GM23248 (cell line): Measurements from ENCODE around the gene ALDH6A1. TPM values are rescaled to one million over a fixed set of nuclear protein-coding genes. Genes with fewer than 3 reads are reported as not detected.

ENCODE experiments used
- DNase-seq: peaks from one replicate; pipeline ENCODE4 v3.0.0-alpha.2; 2015
- H2AFZ ChIP-seq: fragments of 200-600 bp; sonication (generic); 2 replicates; pipeline ENCODE4 v1.6.1; 2016; ENCODE audit warnings: antibody characterized with exemption
- H3F3A ChIP-seq: fragments of 200-600 bp; sonication (generic); 2 replicates; pipeline ENCODE4 v1.6.1; 2016; ENCODE audit warnings: mild to moderate bottlenecking, antibody characterized with exemption, mixed run types; ENCODE audit not compliant: insufficient read depth
- H3K27ac ChIP-seq: fragments of 200-600 bp; sonication (generic); 2 replicates; pipeline ENCODE4 v1.5.1; 2016; ENCODE audit warnings: mild to moderate bottlenecking
- H3K27me3 ChIP-seq: fragments of 200-600 bp; sonication (generic); replicated peaks from 2 replicates; pipeline ENCODE4 v1.6.1; 2016; ENCODE audit warnings: mild to moderate bottlenecking; ENCODE audit not compliant: insufficient read depth
- H3K36me3 ChIP-seq: fragments of 200-600 bp; sonication (generic); 2 replicates; pipeline ENCODE4 v1.6.1; 2016; ENCODE audit warnings: low read depth, mild to moderate bottlenecking
- H3K4me1 ChIP-seq: fragments of 200-600 bp; sonication (generic); 2 replicates; pipeline ENCODE4 v1.6.1; 2016; ENCODE audit warnings: mild to moderate bottlenecking; ENCODE audit not compliant: insufficient read depth
- H3K4me2 ChIP-seq: fragments of 200-600 bp; sonication (generic); one replicate; pipeline ENCODE4 v1.6.1; 2016; ENCODE audit warnings: mild to moderate bottlenecking; ENCODE audit not compliant: unreplicated experiment
- H3K4me3 ChIP-seq: fragments of 200-600 bp; sonication (generic); 2 replicates; pipeline ENCODE4 v1.5.1; 2016; ENCODE audit warnings: mild to moderate bottlenecking
- H3K79me2 ChIP-seq: fragments of 200-600 bp; sonication (generic); 2 replicates; pipeline ENCODE4 v1.6.1; 2016; ENCODE audit warnings: mild to moderate bottlenecking; ENCODE audit not compliant: insufficient read depth
- H3K9ac ChIP-seq: fragments of 200-600 bp; sonication (generic); 2 replicates; pipeline ENCODE4 v1.6.1; 2016; ENCODE audit warnings: mild to moderate bottlenecking
- H3K9me2 ChIP-seq: fragments of 200-600 bp; sonication (generic); 2 replicates; pipeline ENCODE4 v1.6.1; 2016; ENCODE audit warnings: mixed run types, mild to moderate bottlenecking, moderate library complexity; ENCODE audit not compliant: insufficient read depth
- H3K9me3 ChIP-seq: fragments of 200-600 bp; sonication (generic); one replicate; pipeline ENCODE4 v1.6.1; 2017; ENCODE audit warnings: low read depth
- H4K20me1 ChIP-seq: fragments of 200-600 bp; sonication (generic); 2 replicates; pipeline ENCODE4 v1.6.0; 2016; ENCODE audit not compliant: insufficient read depth
- EZH2 ChIP-seq: fragments of 200-600 bp; sonication (generic); IDR thresholded peaks from 2 replicates; pipeline ENCODE4 v1.6.1; 2018; ENCODE audit warnings: antibody characterized with exemption, mild to moderate bottlenecking; ENCODE audit not compliant: insufficient read depth, poor library complexity, severe bottlenecking
- EZH2phosphoT487 ChIP-seq: fragments of 200-600 bp; sonication (generic); IDR thresholded peaks from 2 replicates; pipeline ENCODE4 v1.6.1; 2018; ENCODE audit warnings: antibody characterized with exemption, moderate library complexity, mild to moderate bottlenecking, low read depth; ENCODE audit not compliant: insufficient read depth
- WGBS, 2 experiments: methylation state at CpG; one replicate each; pipeline ENCODE4 v1.1.6; 2015 to 2017; ENCODE audit warnings: low lambda C conversion rate in 2 of 2, low coverage in 1 of 2; ENCODE audit errors: missing lambda C conversion rate in 2 of 2; 5-methylcytosine and 5-hydroxymethylcytosine counted together
- in situ Hi-C: fragments of 300-500 bp; cut with MboI; formaldehyde crosslinking; loops from 2 replicates; pipeline ENCODE4 v1.15.0; 2020
- polyA plus RNA-seq: library from polyadenylated mRNA; unstranded; fragments of >200 nt; fragmentation: Nextera tagmentation; extraction: Ambion mirVana; gene quantifications from 2 replicates; pipeline ENCODE4 v1.2.1, GENCODE V29; 2016
- total RNA-seq: library from RNA; depleted of rRNA; stranded (reverse); fragments of >200 nt; shearing (Covaris generic); gene quantifications from 2 replicates; pipeline ENCODE4 v1.2.3, GENCODE V29; 2014

ALDH6A1 gene
- total and polyA plus RNA-seq, 2 experiments from 2014 or later: 13.8 to 21.0 TPM

DNA sequence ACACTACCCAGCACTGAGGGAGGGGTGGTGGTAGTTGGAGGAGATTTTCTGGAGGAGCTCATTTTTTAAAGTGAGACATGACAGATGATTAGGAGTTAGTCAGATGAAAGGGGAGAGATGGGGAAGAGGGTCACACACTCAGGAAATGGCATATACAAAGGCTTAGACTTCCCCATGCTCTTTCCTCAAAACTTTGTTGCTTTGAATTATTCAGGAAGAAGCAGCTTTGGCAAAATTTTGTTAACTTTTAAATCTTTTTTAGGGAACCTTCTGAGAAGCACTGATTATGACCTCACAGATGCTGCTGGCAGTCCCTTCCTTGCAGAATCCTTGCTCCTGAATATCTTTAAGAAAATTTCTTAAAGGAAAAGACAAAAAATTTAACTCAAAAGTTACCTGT, 19.8 kb downstream of the ALDH6A1 start:
- DNase-seq: peak; percentile 5
- H3K4me1 ChIP-seq: peaks cover 35% of the 10 kb centered on the region
- H3K4me3 ChIP-seq: no peak overlapping the region
- H3K9ac ChIP-seq: no peak overlapping the region
- H3K79me2 ChIP-seq: no peaks in the 10 kb centered on the region
- H3K9me2 ChIP-seq: no peaks in the 10 kb centered on the region
- in situ Hi-C loops: no loop called here
- no peak overlapping the region for H2AFZ ChIP-seq
- no peak overlapping the region for H3K27ac ChIP-seq
- no peak for TF ChIP-seq EZH2phosphoT487
- peaks cover 4% of the 10 kb centered on the region; the same call in 1 of the 2 replicates for H3K36me3 ChIP-seq
- H3K9me3 ChIP-seq: no peaks in the 10 kb centered on the region
- peaks cover 50% of the 10 kb centered on the region for H3F3A ChIP-seq
- no peaks in the 10 kb centered on the region for H3K27me3 ChIP-seq
- no peak overlapping the region for H3K4me2 ChIP-seq
- H4K20me1 ChIP-seq: no peaks in the 10 kb centered on the region

DNA sequence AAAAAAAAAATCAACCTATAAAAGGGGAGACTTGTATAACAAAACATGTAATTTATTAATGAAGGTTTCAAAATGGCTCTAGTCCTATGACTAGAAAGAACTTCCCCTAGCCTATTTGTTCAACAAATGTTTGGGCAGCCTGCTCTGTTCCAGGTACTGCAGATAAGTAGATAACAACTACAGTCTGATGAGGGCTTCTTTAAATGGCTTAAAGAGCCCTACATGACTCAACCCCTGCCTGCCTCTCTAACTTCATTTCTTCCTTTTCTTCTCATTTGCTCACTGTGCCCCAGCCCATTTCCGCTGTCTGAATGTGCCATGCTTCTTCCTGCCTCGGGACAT, 21.5 kb downstream of the ALDH6A1 start:
- H3K27ac ChIP-seq: peak overlapping the region; percentile 72
- H3K36me3 ChIP-seq: peaks cover 4% of the 10 kb centered on the region; the same call in 1 of the 2 replicates
- H3K9ac ChIP-seq: no peak overlapping the region
- 89 to 96% methylated on average over 2 of the region's 2 CpGs for WGBS, 2 experiments
- no peaks in the 10 kb centered on the region for H3K9me2 ChIP-seq
- no peaks in the 10 kb centered on the region for H3K27me3 ChIP-seq
- no peaks in the 10 kb centered on the region for H4K20me1 ChIP-seq
- H3K9me3 ChIP-seq: no peaks in the 10 kb centered on the region
- peak; percentile 48 for DNase-seq
- in situ Hi-C loops: no loop called here
- H3K4me2 ChIP-seq: no peak overlapping the region
- peaks cover 35% of the 10 kb centered on the region for H3K4me1 ChIP-seq
- H3K79me2 ChIP-seq: no peaks in the 10 kb centered on the region
- H2AFZ ChIP-seq: no peak overlapping the region
- no peak overlapping the region for H3K4me3 ChIP-seq
- TF ChIP-seq EZH2phosphoT487 (no peak), EZH2 (no peak)
- peaks cover 50% of the 10 kb centered on the region for H3F3A ChIP-seq

DNA sequence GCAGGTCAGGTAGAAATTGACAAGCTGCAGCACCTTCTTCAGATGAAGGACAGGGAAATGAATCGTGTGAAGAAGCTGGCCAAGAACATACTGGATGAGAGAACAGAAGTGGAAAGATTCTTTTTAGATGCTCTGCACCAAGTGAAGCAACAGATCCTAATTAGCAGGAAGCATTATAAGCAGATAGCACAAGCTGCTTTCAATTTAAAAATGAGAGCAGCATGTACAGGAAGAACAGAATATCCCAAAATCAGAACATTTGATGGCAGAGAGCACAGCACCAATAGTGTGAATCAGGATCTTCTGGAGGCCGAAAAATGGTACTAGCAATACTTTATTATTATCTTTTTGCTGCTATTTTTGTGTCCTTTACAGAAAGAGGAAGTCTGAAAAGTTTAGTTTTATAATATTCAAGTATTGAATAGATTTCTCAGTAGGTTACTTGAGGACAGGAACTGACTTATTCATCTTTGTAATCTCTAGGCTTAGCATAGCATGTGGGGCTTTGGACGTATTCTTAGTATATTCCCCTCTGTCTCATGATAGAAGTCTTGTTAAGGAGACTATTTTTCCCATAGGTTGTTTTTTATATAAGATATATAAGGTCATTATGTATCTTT, 34.3 kb downstream of the ALDH6A1 start:
- H3K27me3 ChIP-seq: no peaks in the 10 kb centered on the region
- TF ChIP-seq EZH2phosphoT487 (no peak), EZH2 (no peak)
- 19 to 29% methylated on average over 3 of the region's 3 CpGs for WGBS, 2 experiments
- no peaks in the 10 kb centered on the region for H4K20me1 ChIP-seq
- H3K9ac ChIP-seq: no peak overlapping the region
- peak; percentile 7 for DNase-seq
- H3K4me2 ChIP-seq: no peak overlapping the region
- H3K4me1 ChIP-seq: no peaks in the 10 kb centered on the region
- no peak overlapping the region for H3K27ac ChIP-seq
- H3K9me3 ChIP-seq: no peaks in the 10 kb centered on the region
- H3K79me2 ChIP-seq: no peaks in the 10 kb centered on the region
- H3K9me2 ChIP-seq: no peaks in the 10 kb centered on the region
- in situ Hi-C loops: no loop called here
- H3K4me3 ChIP-seq: no peak overlapping the region
- H2AFZ ChIP-seq: peak overlapping the region; percentile 9; the same call in 1 of the 2 replicates
- H3F3A ChIP-seq: peaks cover 17% of the 10 kb centered on the region; the same call in 1 of the 2 replicates
- H3K36me3 ChIP-seq: no peaks in the 10 kb centered on the region

DNA sequence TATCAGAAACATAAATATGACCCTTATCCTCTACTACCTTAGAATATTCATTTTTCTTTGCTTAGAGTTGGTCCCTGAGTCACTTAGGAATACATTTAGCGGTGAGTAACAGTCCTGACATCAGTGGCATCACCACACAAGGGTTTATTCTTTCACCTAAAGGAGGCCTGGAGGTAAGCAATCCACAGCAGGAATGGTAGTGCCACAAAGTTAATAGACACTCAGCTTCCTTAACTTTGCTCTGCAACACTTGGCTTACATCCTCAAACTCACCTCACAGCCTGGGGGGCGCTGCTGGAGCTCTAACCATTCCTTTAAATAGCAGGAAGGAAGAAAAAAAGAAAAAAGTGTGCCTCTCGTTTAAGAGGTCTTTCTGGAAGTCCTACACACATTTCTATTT, 36.0 kb downstream of the ALDH6A1 start:
- Histone ChIP-seq H3K9me2 (no peaks in the 10 kb centered on the region), H2AFZ (no peak overlapping the region), H3K9me3 (no peaks in the 10 kb centered on the region), H3K27me3 (no peaks in the 10 kb centered on the region), H3K36me3 (no peaks in the 10 kb centered on the region), H3K79me2 (no peaks in the 10 kb centered on the region), H3K4me1 (no peaks in the 10 kb centered on the region), H3K4me2 (no peak overlapping the region), H3K9ac (no peak overlapping the region), H3K4me3 (no peak overlapping the region), H3K27ac (no peak overlapping the region), H3F3A (peaks cover 17% of the 10 kb centered on the region; the same call in 1 of the 2 replicates), H4K20me1 (no peaks in the 10 kb centered on the region)
- WGBS, 2 experiments: 93 to 94% methylated on average over 3 of the region's 3 CpGs
- TF ChIP-seq EZH2: no peak
- no peak for TF ChIP-seq EZH2phosphoT487
- DNase-seq: peak; percentile 23
- in situ Hi-C loops: no loop called here

DNA sequence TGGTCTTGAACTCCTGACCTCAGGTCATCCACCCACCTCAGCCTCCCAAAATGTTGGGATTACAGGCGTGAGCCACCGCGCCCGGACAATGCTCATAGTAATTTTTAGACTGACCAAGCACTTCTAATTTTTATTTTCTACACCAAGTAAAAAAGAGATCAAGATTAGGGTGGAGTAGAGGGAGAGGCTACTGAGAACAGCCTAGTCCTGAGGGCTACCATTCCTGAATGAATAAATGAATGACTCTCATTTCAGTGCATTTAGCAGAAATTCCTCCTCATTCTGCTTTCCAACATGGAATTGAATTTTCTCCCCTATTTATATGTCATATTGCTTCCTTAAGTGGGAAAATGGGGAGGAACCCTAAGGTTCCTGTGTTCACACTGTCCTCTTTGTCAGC, 38.7 kb downstream of the ALDH6A1 start:
- Histone ChIP-seq H3K9me2 (no peaks in the 10 kb centered on the region), H3F3A (peaks cover 17% of the 10 kb centered on the region; the same call in 1 of the 2 replicates), H2AFZ (no peak overlapping the region), H3K36me3 (no peaks in the 10 kb centered on the region), H3K4me3 (no peak overlapping the region), H3K4me1 (no peaks in the 10 kb centered on the region), H3K9me3 (no peaks in the 10 kb centered on the region), H4K20me1 (no peaks in the 10 kb centered on the region), H3K4me2 (no peak overlapping the region), H3K27me3 (no peaks in the 10 kb centered on the region), H3K27ac (no peak overlapping the region), H3K9ac (no peak overlapping the region), H3K79me2 (no peaks in the 10 kb centered on the region)
- WGBS, 2 experiments: 96 to 100% methylated on average over 4 of the region's 4 CpGs
- TF ChIP-seq EZH2phosphoT487 (no peak), EZH2 (no peak)
- in situ Hi-C loops: no loop called here
- no peak for DNase-seq
